HG02885 (cell line): ENCODE measurements around the gene INO80B.
"Not testable (repeated sequence)": the region's sequence is repeated elsewhere in the genome, so short reads cannot be mapped to it uniquely, and the experiment has no call there.

Experiments used
- ATAC-seq: cut with Tn5 transposase; IDR thresholded peaks from one replicate; pipeline ENCODE4 v1.9.1; 2021; ENCODE audit warnings: mild to moderate bottlenecking; ENCODE audit not compliant: unreplicated experiment, poor library complexity

The INO80B gene

GRCh38 chr2:74472086-74472944, 17.4 kb downstream of the INO80B start, which contains the start of gene MRPL53:
MRPL53 (minus strand) TSS chr2:74472680; CDS start chr2:74472660, 20 bp downstream.
- peak; percentile 87 for ATAC-seq

DNA sequence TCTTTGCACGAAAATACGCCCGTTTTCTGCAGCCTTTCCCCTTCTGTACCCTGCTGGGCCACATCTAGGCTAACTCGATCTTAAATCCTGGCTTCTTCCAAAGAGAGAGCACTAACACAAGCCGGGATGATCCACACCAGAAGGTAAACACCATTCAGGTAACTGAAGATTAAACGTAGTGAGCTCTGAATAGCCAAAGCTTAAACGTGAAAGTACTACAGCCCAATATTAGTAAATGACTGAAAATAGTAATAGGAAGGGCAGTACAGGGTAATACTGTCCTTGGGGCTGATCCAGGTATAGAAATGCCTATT, 18.0 kb downstream of the INO80B start:
- no peak for ATAC-seq

DNA sequence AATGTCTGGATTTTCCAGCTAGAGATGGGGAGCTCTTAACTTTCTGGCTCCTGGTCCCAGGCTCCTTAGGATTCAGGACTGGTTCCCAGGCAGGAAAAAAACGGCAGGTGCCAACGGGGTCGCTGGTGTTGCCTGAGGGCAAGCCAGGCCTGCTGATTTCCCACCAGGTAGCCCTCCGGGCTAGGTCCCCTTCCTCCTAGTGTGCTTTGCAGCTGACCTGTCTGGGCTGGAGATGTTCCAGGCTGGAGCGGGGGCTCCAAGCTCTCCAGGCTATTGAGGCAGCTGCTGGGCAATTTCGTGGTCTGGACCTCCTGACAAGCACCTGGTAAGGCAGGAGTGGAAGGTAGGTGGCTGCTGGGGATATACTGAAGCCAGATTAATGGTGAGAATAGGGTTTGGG, 19.6 kb downstream of the INO80B start:
- no peak for ATAC-seq

- no peak for ATAC-seq
Observed at GRCh38 chr2:74474899-74475298, 20.0 kb downstream of the INO80B start.

GRCh38 chr2:74481431-74481830, 26.5 kb downstream of the INO80B start:
- ATAC-seq = no peak

DNA sequence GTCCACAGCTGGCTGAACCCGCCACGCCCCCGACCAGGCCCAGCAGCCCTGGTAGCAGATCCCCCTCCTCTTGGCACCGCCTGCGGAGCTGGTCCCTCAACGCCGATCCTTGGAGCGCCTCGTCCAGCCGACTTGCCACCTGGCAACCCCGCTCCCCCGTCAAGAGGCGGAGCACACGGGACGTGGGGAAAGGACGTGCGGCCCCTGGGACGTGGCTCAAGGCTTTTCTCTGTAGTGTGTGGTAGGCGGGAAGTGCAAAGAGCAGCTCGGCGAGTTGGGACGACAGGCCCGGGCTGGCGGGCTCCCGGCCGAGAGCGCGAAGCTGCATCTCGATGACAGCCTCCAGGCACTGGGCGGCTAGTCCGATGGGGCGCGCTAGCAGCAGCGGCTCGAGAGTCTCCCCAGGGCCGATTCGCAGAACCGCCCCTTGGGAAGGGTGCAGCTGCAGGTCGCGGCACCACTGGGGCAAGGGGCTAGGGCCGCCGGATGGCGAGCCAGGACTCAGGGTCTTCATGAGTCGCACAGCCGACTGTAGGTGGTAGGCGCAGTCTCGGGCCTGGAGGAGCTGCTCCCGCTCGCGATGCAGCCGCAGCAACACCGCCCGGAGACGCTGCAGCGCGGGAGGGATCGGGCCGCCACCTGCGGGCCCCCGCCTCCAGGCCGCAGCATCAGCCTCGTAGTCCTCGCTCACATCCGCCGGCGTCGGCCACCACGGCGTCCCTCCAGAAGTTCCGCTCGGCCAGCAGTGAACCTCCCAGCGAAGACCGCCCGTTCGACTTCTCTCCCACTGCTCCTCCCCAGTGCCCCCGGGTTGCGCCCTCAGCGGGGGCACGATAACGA, 27.3 kb downstream of the INO80B start:
- ATAC-seq = peak; percentile 40

DNA sequence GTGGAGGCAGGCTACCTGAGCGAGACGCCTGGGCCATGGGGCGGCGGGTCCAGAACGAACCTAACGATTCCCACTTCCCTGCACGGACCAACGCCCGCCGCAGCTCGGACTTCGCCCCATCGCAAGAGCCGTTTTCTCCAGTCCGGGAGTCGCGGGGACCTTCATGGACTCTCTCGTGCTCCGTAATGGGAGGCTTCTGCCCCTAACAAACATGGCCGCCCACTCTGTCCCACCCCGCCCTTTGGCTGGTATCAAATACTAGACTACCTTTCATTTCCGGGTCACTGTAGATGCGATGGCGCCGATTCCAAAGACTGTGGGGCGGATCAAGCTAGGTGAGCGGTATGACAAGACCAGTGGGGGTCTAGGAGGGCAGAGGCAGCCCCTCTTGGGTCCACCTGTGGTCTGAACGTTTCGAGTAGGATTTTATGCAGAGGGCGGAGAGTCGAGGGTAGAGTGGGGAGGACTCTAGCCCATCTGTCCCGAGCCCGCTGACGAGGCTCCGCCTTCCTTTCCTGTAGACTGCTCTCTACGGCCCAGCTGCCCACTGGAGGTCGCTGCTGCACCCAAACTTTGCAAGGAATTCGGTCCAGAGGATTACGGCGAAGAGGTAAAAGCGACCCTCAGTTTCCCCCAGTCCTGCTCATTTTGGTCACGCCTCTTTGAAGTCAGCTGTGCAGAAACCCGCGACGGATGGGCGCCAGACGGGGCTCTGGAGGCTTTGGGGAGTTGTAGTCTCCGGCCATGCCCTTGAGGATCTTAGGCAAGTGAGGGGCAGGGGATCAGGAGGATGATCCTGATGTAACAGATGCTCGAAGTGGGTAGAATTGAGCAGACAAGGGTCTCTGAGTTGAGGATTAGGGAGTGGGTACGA, 28.2 kb downstream of the INO80B start, which contains the start of the genes CCDC142 and TTC31:
Gene CCDC142 (minus strand): TSS at position 198 of the 874 bp plus-strand sequence. CDS start 161 bp downstream, at position 37.
Gene TTC31 (plus strand): TSS at position 281 of the 874 bp plus-strand sequence. CDS start 15 bp downstream, at position 296.
- peak; percentile 90 for ATAC-seq

DNA sequence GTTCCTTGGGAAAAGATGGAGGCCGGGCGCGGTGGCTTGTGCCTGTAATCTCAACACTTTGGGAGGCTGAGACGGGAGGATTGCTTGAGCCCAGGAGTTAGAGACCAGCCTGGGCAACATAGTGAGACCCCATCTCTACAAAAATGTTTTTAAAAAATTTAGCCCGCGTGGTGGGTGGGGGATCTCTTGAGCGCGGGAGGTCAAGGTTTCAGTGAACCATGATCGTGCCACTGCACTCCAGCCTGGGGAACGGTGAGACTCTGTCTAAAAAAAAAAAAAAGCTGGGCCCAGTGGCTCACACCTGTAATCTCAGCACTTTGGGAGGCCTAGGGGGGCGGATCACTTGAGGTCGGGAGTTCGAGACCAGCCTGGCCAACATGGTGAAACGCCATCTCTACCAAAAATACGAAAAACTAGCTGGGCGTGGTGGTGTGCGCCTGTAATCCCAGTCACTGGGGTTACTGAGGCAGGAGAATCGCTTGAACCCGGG, 28.8 kb downstream of the INO80B start:
- ATAC-seq = not testable (repeated sequence)

DNA sequence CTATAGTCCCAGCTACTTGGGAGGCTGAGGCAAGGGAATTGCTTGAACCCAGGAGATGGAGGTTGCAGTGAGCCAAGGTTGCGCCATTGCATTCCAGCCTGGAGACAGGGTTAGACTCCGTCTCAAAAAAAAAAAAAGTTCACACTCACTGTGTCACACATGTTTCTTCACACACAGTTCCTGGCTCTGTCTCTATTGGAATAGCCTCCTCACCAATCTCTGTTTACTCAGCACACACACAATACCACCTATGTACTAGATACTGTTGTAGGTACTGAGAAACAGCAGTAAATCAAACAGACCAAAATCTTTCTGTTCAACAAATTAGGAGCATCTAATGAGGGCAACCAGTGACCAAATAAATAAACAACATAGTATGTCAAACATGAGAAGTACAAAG, 31.3 kb downstream of the INO80B start:
- no peak for ATAC-seq

DNA sequence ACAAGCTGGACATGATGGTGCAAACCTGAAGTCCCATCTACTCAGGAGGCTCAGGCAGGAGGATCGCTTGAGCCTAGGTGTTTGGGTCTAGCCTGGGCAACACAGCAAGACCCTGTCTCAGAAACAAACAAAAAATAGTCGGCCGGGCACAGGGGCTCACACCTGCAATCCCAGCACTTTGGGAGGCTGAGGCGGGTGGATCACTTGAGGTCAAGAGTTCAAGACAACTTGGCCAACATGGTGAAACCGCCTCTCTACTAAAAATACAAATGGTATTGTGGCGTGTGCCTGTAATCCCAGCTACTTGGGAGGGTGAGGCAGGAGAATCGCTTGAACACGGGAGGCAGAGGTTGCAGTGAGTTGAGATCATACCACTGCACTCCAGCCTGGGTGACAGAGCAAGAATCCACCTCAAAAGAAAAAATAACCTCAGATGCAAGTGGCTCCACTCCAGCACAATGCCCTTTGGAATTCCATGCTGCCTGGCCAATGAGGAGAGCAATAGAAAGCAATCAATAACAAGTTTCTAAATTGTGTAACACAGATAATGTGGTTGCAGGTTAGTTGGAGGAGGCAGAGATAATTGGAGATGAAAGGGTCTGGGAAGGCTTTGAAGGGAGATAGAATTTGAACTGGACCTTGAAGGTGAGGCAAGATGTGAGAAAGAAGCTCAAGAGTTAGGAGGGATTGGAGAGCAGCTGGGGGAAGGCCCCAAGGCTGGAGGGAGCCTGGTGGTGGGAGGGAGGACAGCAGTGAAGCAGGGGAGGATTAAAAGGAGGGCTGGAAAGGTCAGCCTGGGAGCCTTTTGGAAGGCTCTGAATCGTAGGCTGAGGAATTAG, 34.0 kb downstream of the INO80B start:
- no peak for ATAC-seq

GRCh38 chr2:74489906-74490305, 35.0 kb downstream of the INO80B start:
- no peak for ATAC-seq

DNA sequence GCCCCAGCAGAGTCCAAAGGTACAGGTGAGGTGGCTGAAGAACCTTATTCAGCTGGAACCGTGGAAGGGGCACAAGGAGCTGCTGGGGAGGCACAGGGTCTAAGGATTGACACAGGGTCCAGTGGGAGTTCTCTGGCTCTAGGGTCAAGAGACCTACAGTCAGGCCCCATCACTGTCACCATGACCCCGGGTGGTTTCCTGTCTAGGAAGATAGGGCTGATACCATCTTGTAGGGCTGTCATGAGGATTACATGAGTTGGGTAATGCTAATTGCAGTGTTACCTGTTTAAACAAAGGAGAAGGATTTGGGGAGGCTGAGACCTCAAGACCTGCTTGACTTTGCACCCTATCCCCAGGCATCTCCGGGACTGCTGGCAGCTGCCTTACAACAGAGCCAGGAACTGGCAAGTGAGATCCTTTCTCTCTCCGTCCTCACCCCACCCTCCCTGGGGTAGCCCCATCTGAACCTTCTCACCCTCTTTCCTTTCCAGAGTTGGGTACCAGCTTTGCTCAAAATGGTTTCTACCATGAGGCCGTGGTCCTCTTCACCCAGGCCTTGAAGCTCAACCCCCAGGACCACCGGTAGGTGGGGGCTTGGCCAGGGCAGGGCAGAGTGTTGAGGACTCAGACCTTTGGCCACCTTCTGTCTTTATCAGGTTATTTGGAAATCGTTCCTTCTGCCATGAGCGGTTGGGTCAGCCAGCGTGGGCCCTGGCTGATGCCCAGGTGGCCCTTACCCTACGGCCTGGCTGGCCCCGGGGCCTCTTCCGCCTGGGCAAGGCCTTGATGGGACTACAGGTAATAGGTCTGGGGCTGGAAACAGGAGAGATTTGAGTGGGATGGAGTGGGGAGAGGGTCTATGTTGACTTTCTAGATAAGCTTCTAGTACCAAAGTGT, 37.0 kb downstream of the INO80B start:
- ATAC-seq = no peak

- no peak for ATAC-seq
Observed at GRCh38 chr2:74493546-74493945, 38.7 kb downstream of the INO80B start.

DNA sequence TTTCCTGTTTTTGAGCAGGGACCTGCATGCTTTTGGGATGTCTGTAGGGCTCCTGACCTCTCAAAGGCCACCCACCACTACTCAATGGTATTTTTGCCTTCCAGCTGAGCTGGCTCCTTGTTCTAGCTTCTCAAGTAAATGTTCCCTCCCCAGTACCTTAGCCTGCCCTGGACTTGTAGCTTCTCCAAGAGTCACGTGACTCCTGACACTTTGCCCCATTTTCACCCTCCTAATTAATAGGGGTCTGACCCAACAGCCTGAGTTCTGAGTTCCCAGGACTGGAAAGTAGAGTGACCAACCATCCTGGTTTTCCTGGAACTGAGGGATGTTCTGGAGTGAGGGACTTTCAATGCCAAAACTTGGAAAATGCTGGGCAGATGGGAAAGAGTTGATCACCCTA, 40.6 kb downstream of the INO80B start:
- ATAC-seq = no peak

GRCh38 chr2:74496997-74497776, 42.3 kb downstream of the INO80B start:
- no peak for ATAC-seq

- no peak for ATAC-seq
Observed at GRCh38 chr2:74497777-74498499, 43.1 kb downstream of the INO80B start.
